ENCODE measurements around the gene EPN2.
A peak's percentile ranks its signal among the peaks of the same experiment; 100 is the strongest.

EPN2 gene

GRCh38 chr17:19365833-19366636 lies 128.9 kb downstream of the EPN2 start:
- no peak for DNase-seq (ENCODE audit: low read depth)

GRCh38 chr17:19366637-19366972 lies 129.4 kb downstream of the EPN2 start:
- no peak for DNase-seq (ENCODE audit: low read depth)

- no peak for DNase-seq (ENCODE audit: low read depth)
Measured at GRCh38 chr17:19368229-19368628, 131.1 kb downstream of the EPN2 start.

- DNase-seq (ENCODE audit: low read depth) = no peak
Measured at GRCh38 chr17:19369107-19369778, 132.1 kb downstream of the EPN2 start.

GRCh38 chr17:19369846-19370492 lies 132.8 kb downstream of the EPN2 start:
- DNase-seq (ENCODE audit: low read depth) = no peak

- no peak for DNase-seq (ENCODE audit: low read depth)
Measured at GRCh38 chr17:19370493-19370960, 133.4 kb downstream of the EPN2 start.

- no peak for DNase-seq (ENCODE audit: low read depth)
Measured at GRCh38 chr17:19371259-19372010, 134.3 kb downstream of the EPN2 start.

GRCh38 chr17:19372011-19372370 lies 134.8 kb downstream of the EPN2 start:
- no peak for DNase-seq (ENCODE audit: low read depth)

- DNase-seq (ENCODE audit: low read depth) = no peak
Measured at GRCh38 chr17:19372439-19372838, 135.3 kb downstream of the EPN2 start.

- DNase-seq (ENCODE audit: low read depth) = no peak
Measured at GRCh38 chr17:19372866-19373504, 135.8 kb downstream of the EPN2 start.

- no peak for DNase-seq (ENCODE audit: low read depth)
Measured at GRCh38 chr17:19374136-19374535, 137.0 kb downstream of the EPN2 start.

GRCh38 chr17:19375732-19376131 lies 138.6 kb downstream of the EPN2 start:
- DNase-seq (ENCODE audit: low read depth) = no peak

GRCh38 chr17:19376811-19377210 lies 139.6 kb downstream of the EPN2 start:
- no peak for DNase-seq (ENCODE audit: low read depth)

- peak; percentile 81 for DNase-seq (ENCODE audit: low read depth)
Measured at GRCh38 chr17:19377602-19378415, 140.6 kb downstream of the EPN2 start.

- DNase-seq (ENCODE audit: low read depth) = no peak
Measured at GRCh38 chr17:19378416-19379360, 141.5 kb downstream of the EPN2 start, which contains the start of gene MAPK7. Gene MAPK7, plus strand, starts transcription at chr17:19378498. Its CDS starts 403 bp downstream, at chr17:19378901.

- DNase-seq (ENCODE audit: low read depth) = no peak
Measured at GRCh38 chr17:19379361-19380065, 142.3 kb downstream of the EPN2 start.

- no peak for DNase-seq (ENCODE audit: low read depth)
Measured at GRCh38 chr17:19380481-19381301, 143.5 kb downstream of the EPN2 start.

GRCh38 chr17:19381361-19381740 lies 144.2 kb downstream of the EPN2 start:
- DNase-seq (ENCODE audit: low read depth) = no peak

Measured in stimulated activated CD4-positive, alpha-beta T cell treated with anti-CD3 and anti-CD28 coated beads, Interleukin-2, amount 100 ng/mL, for 4 hours (primary cell).